Neural cell (in vitro differentiated cells): Measurements from ENCODE around the gene BTN2A1.

Experiments used
- EP300 ChIP-seq: fragments of 450-650 bp; conservative IDR thresholded peaks from 2 replicates; pipeline ENCODE4 v1.6.1; 2014; ENCODE audit warnings: antibody characterized with exemption, mild to moderate bottlenecking, moderate library complexity; ENCODE audit not compliant: poor library complexity, severe bottlenecking
- EZH2 ChIP-seq: fragments of 200-600, 300-800 bp; shearing (Covaris generic), sonication (generic); IDR thresholded peaks from 2 replicates; pipeline ENCODE4 v1.6.1; 2014; ENCODE audit warnings: antibody characterized with exemption, low read length, borderline replicate concordance, mild to moderate bottlenecking; ENCODE audit not compliant: insufficient read depth, poor library complexity, severe bottlenecking
- MXI1 ChIP-seq: fragments of 450-650 bp; conservative IDR thresholded peaks from 2 replicates; pipeline ENCODE4 v1.6.1; 2014; ENCODE audit warnings: antibody characterized with exemption, mild to moderate bottlenecking; ENCODE audit not compliant: poor library complexity, severe bottlenecking
- POLR2AphosphoS5 ChIP-seq: IDR thresholded peaks from 2 replicates; pipeline ENCODE4 v1.6.1; 2012
- RAD21 ChIP-seq: fragments of 450-650 bp; conservative IDR thresholded peaks from 2 replicates; pipeline ENCODE4 v1.6.1; 2014; ENCODE audit warnings: antibody characterized with exemption, mild to moderate bottlenecking, moderate library complexity
- SMC3 ChIP-seq: fragments of 450-650 bp; conservative IDR thresholded peaks from 2 replicates; pipeline ENCODE4 v1.6.1; 2014; ENCODE audit warnings: antibody characterized with exemption, mild to moderate bottlenecking, moderate library complexity; ENCODE audit not compliant: poor library complexity
- TAF1 ChIP-seq: IDR thresholded peaks from 2 replicates; pipeline ENCODE4 v1.6.1; 2012; ENCODE audit warnings: low read depth
- TF ChIP-seq, protein P1 (sequence below): fragments of 450-650 bp; IDR thresholded peaks from 2 replicates; pipeline ENCODE4 v1.5.1; 2014; ENCODE audit warnings: antibody characterized with exemption, mild to moderate bottlenecking, moderate library complexity; ENCODE audit not compliant: poor library complexity, severe bottlenecking
- TF ChIP-seq, protein P2 (sequence below): IDR thresholded peaks from 2 replicates; pipeline ENCODE4 v1.6.1; 2012; ENCODE audit warnings: borderline replicate concordance

DNA sequence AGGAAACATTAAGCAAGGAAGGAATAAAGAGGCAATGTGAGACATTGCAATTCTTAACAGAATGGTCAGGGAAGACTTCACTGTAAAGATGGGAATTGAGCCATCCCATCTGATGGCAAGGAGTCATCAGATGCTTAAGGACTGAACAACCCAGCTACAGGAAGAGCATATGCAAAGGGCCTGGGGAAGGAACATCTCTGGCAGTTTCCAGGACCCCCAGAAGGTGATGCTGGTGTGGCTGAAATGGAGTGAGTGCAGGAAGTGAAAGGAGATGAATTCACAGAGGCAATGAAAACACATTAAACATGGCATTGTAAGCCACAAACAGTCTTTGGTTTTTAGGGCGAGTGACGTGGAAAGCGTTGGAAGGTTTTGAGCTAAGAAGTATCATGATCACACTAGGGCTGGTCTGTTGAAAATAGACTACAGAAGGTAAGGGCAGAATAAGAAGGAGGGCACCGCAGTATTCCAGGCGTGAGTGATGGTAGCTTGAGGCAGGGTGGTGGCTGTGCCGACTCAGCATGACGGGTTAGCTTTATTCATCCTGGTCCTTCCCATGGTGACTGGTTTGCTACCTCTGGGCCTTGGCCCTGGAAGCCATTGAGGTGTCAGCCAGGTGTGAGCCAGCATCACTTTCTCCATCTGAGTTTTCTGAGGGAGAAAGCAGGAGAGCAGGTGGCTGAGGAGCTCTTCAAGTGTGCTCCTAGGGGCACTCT is 6.8 kb downstream of the BTN2A1 start:
- TF ChIP-seq, protein P1, sequence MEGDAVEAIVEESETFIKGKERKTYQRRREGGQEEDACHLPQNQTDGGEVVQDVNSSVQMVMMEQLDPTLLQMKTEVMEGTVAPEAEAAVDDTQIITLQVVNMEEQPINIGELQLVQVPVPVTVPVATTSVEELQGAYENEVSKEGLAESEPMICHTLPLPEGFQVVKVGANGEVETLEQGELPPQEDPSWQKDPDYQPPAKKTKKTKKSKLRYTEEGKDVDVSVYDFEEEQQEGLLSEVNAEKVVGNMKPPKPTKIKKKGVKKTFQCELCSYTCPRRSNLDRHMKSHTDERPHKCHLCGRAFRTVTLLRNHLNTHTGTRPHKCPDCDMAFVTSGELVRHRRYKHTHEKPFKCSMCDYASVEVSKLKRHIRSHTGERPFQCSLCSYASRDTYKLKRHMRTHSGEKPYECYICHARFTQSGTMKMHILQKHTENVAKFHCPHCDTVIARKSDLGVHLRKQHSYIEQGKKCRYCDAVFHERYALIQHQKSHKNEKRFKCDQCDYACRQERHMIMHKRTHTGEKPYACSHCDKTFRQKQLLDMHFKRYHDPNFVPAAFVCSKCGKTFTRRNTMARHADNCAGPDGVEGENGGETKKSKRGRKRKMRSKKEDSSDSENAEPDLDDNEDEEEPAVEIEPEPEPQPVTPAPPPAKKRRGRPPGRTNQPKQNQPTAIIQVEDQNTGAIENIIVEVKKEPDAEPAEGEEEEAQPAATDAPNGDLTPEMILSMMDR = no peak
- TF ChIP-seq, protein P2, sequence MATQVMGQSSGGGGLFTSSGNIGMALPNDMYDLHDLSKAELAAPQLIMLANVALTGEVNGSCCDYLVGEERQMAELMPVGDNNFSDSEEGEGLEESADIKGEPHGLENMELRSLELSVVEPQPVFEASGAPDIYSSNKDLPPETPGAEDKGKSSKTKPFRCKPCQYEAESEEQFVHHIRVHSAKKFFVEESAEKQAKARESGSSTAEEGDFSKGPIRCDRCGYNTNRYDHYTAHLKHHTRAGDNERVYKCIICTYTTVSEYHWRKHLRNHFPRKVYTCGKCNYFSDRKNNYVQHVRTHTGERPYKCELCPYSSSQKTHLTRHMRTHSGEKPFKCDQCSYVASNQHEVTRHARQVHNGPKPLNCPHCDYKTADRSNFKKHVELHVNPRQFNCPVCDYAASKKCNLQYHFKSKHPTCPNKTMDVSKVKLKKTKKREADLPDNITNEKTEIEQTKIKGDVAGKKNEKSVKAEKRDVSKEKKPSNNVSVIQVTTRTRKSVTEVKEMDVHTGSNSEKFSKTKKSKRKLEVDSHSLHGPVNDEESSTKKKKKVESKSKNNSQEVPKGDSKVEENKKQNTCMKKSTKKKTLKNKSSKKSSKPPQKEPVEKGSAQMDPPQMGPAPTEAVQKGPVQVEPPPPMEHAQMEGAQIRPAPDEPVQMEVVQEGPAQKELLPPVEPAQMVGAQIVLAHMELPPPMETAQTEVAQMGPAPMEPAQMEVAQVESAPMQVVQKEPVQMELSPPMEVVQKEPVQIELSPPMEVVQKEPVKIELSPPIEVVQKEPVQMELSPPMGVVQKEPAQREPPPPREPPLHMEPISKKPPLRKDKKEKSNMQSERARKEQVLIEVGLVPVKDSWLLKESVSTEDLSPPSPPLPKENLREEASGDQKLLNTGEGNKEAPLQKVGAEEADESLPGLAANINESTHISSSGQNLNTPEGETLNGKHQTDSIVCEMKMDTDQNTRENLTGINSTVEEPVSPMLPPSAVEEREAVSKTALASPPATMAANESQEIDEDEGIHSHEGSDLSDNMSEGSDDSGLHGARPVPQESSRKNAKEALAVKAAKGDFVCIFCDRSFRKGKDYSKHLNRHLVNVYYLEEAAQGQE = no peak
- TF ChIP-seq TAF1 (no peak), EP300 (no peak), SMC3 (no peak), EZH2 (no peak), RAD21 (no peak), MXI1 (no peak), POLR2AphosphoS5 (no peak)
